Keratinocyte (primary cell): ENCODE measurements around the gene PWWP2B. TPM values are rescaled to one million over a fixed set of nuclear protein-coding genes. Genes with fewer than 3 reads are reported as not detected.

ENCODE experiments used
- DNase-seq: peaks from one replicate; pipeline ENCODE4 v3.0.0-alpha.2; 2011; ENCODE audit warnings: low read depth, missing footprints, low spot score
- FAIRE-seq: peaks from 2 replicates; lab custom pipeline; 2011; peaks lifted over from hg19 to GRCh38; lab: Jason Lieb, UNC
- H2AFZ ChIP-seq: 2 replicates; pipeline ENCODE4 v1.6.0; 2012; ENCODE audit warnings: low read length, control low read depth, inconsistent platforms; ENCODE audit not compliant: control insufficient read depth
- H3K27ac ChIP-seq: 2 replicates; pipeline ENCODE4 v1.5.1; 2011; ENCODE audit warnings: low read length; ENCODE audit not compliant: control insufficient read depth, insufficient read depth
- H3K27me3 ChIP-seq: 3 replicates; pipeline ENCODE4 v1.6.0; 2011; ENCODE audit warnings: low read length; ENCODE audit not compliant: control insufficient read depth, insufficient read depth; ENCODE audit errors: extremely low read depth
- H3K36me3 ChIP-seq, 2 experiments: 2 replicates in 1 of 2; 3 replicates in 1 of 2; pipeline ENCODE4 v1.5.1; 2011; ENCODE audit warnings: low read length in 2 of 2, mild to moderate bottlenecking in 1 of 2; ENCODE audit not compliant: control insufficient read depth in 2 of 2, insufficient read depth in 2 of 2; ENCODE audit errors: extremely low read depth in 1 of 2
- H3K4me1 ChIP-seq: 3 replicates; pipeline ENCODE4 v1.5.1; 2011; ENCODE audit warnings: low read length; ENCODE audit not compliant: control insufficient read depth, insufficient read depth; ENCODE audit errors: extremely low read depth
- H3K4me2 ChIP-seq: 3 replicates; pipeline ENCODE4 v1.6.0; 2011; ENCODE audit warnings: low read depth, low read length; ENCODE audit not compliant: control insufficient read depth, insufficient read depth; ENCODE audit errors: extremely low read depth
- H3K4me3 ChIP-seq, 3 experiments: fragments of 200-600 bp in 1 of 3; sonication (generic) in 1 of 3; 2 replicates in 2 of 3; 3 replicates in 1 of 3; pipeline ENCODE4 v1.5.1; 2011 to 2016; ENCODE audit warnings: low read length in 3 of 3, mild to moderate bottlenecking in 3 of 3, control low read depth in 2 of 3, inconsistent platforms in 1 of 3, low read depth in 1 of 3, mixed read lengths in 1 of 3, mixed run types in 1 of 3, moderate library complexity in 1 of 3; ENCODE audit not compliant: control insufficient read depth in 2 of 3, insufficient read depth in 2 of 3; ENCODE audit errors: extremely low read depth in 1 of 3
- H3K79me2 ChIP-seq: 2 replicates; pipeline ENCODE4 v1.6.0; 2012; ENCODE audit warnings: low read length; ENCODE audit not compliant: control insufficient read depth, insufficient read depth
- H3K9ac ChIP-seq: 3 replicates; pipeline ENCODE4 v1.6.0; 2011; ENCODE audit warnings: low read length; ENCODE audit not compliant: control insufficient read depth, insufficient read depth; ENCODE audit errors: extremely low read depth
- H3K9me1 ChIP-seq: 3 replicates; pipeline ENCODE4 v1.6.0; 2011; ENCODE audit warnings: low read length; ENCODE audit not compliant: control insufficient read depth, insufficient read depth; ENCODE audit errors: extremely low read depth
- H3K9me3 ChIP-seq: 2 replicates; pipeline ENCODE4 v1.5.1; 2012; ENCODE audit warnings: low read depth, low read length; ENCODE audit not compliant: control insufficient read depth
- H4K20me1 ChIP-seq: 3 replicates; pipeline ENCODE4 v1.6.0; 2011; ENCODE audit warnings: low read length; ENCODE audit not compliant: control insufficient read depth, insufficient read depth; ENCODE audit errors: extremely low read depth
- EZH2 ChIP-seq: IDR thresholded peaks from one replicate; pipeline ENCODE4 v1.6.1; 2012; ENCODE audit warnings: inconsistent platforms, mild to moderate bottlenecking, low read length, moderate library complexity
- dilution Hi-C: fragments of 300-500 bp; cut with MboI; formaldehyde crosslinking; loops from one replicate; pipeline ENCODE4 v1.7.0; 2020; ENCODE audit warnings: low sequenced_read_pairs; ENCODE audit not compliant: extremely low pct_ligation_motif_present
- polyA minus RNA-seq, 3 experiments: library from RNA; depleted of rRNA, polyadenylated mRNA; stranded (reverse); fragments of >200 nt; gene quantifications; 1 replicate in 1 of 3; 2 replicates in 1 of 3; 3 replicates in 1 of 3; pipeline ENCODE4 v1.2.3, GENCODE V29; 2011
- polyA plus RNA-seq, 5 experiments: library from polyadenylated mRNA; depleted of rRNA in 3 of 5; stranded (reverse) in 3 of 5; stranded (forward) in 1 of 5; unstranded in 1 of 5; fragments of >200 nt; gene quantifications; 1 replicate in 1 of 5; 2 replicates in 3 of 5; 3 replicates in 1 of 5; pipeline versions ENCODE4 v1.2.1 to v1.2.3, GENCODE V29; 2011 to 2012; ENCODE audit warnings: missing spikeins in 2 of 5, low read depth in 1 of 5, low replicate concordance in 1 of 5
- TF ChIP-seq, protein P1 (sequence below), 3 experiments: IDR thresholded peaks in 1 of 3; conservative IDR thresholded peaks in 1 of 3; optimal IDR thresholded peaks in 1 of 3; 2 replicates in 2 of 3; 3 replicates in 1 of 3; pipeline versions ENCODE3 to v1.5.1; 2011; ENCODE audit warnings: low read length in 3 of 3, mild to moderate bottlenecking in 3 of 3, moderate library complexity in 2 of 3, control low read depth in 1 of 3, inconsistent platforms in 1 of 3; ENCODE audit not compliant: insufficient read depth in 2 of 3; ENCODE audit errors: extremely low read depth in 1 of 3

PWWP2B gene
- polyA plus RNA-seq, result 3.1 to 6.5 TPM (median 3.8 TPM) in 3 replicates
- polyA plus RNA-seq (2011; ENCODE audit: low read depth), result 4.3 TPM
- polyA plus RNA-seq (2011; cell fraction: cytosol; rRNA removed), result 2.2 and 5.8 TPM in 2 replicates
- 6.3 and 9.1 TPM in 2 replicates for polyA plus RNA-seq (2011; cell fraction: nucleus; rRNA removed)
- polyA plus RNA-seq (2012; ENCODE audit: low replicate concordance), result 8.8 and 10.9 TPM in 2 replicates
- 1.8 to 2.5 TPM (median 2.1 TPM) in 3 replicates for polyA minus RNA-seq
- 20.3 TPM for polyA minus RNA-seq (2011; cell fraction: cytosol; rRNA and poly(A)+ RNA removed)
- 7.9 and 10.7 TPM in 2 replicates for polyA minus RNA-seq (2011; cell fraction: nucleus; rRNA and poly(A)+ RNA removed)

- Histone ChIP-seq H2AFZ (peak within 1 kb of the TSS; percentile 40), H3K9me3 (no peaks in the 10 kb centered on the region), H3K4me2 (peak within 1 kb of the TSS; percentile 90), H3K27me3 (no peaks in the 10 kb centered on the region), H3K79me2 (peaks cover 30% of the 10 kb centered on the region), H4K20me1 (peaks cover 3% of the 10 kb centered on the region), H3K9me1 (no peaks in the 10 kb centered on the region), H3K36me3 (peaks cover 0 to 3% of the 10 kb centered on the region in 2 experiments), H3K4me3 (peak within 1 kb of the TSS; percentile 40 to 80 (median 73)), H3K4me1 (peaks cover 9% of the 10 kb centered on the region), H3K9ac (peak within 1 kb of the TSS; percentile 84), H3K27ac (peak within 1 kb of the TSS; percentile 61)
- dilution Hi-C loops, result no loop called here
- no peak for FAIRE-seq
- TF ChIP-seq, protein P1, sequence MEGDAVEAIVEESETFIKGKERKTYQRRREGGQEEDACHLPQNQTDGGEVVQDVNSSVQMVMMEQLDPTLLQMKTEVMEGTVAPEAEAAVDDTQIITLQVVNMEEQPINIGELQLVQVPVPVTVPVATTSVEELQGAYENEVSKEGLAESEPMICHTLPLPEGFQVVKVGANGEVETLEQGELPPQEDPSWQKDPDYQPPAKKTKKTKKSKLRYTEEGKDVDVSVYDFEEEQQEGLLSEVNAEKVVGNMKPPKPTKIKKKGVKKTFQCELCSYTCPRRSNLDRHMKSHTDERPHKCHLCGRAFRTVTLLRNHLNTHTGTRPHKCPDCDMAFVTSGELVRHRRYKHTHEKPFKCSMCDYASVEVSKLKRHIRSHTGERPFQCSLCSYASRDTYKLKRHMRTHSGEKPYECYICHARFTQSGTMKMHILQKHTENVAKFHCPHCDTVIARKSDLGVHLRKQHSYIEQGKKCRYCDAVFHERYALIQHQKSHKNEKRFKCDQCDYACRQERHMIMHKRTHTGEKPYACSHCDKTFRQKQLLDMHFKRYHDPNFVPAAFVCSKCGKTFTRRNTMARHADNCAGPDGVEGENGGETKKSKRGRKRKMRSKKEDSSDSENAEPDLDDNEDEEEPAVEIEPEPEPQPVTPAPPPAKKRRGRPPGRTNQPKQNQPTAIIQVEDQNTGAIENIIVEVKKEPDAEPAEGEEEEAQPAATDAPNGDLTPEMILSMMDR (optimal IDR thresholded peaks at IDR 0.05 in 1 of 3, IDR thresholded peaks at IDR 0.05 in 1 of 3, conservative IDR thresholded peaks at IDR 0.05 in 1 of 3; ENCODE audit: extremely low read depth in 1 of 3, insufficient read depth in 2 of 3, low read length in 3 of 3), result no peak
- no peak for TF ChIP-seq EZH2
- DNase-seq, result no peak
These were observed at the start of gene PWWP2B for GRCh38 chr10:132397036-132397541. Gene PWWP2B, plus strand, starts transcription at chr10:132397200. Its CDS starts 27 bp downstream, at chr10:132397227.

GRCh38 chr10:132347211-132347930 lies 49.6 kb upstream of the PWWP2B start:
- H3K79me2 ChIP-seq, result no peaks in the 10 kb centered on the region
- no peak overlapping the region for H3K4me2 ChIP-seq
- H3K9me3 ChIP-seq, result no peaks in the 10 kb centered on the region
- H3K9ac ChIP-seq, result no peak overlapping the region
- peaks cover 0 to 1% of the 10 kb centered on the region in 2 experiments for H3K36me3 ChIP-seq
- dilution Hi-C loops, result no loop called here
- H2AFZ ChIP-seq, result no peak overlapping the region
- no peak for DNase-seq
- no peak for FAIRE-seq
- no peaks in the 10 kb centered on the region for H3K27me3 ChIP-seq
- H3K27ac ChIP-seq, result no peak overlapping the region
- H3K4me1 ChIP-seq, result no peaks in the 10 kb centered on the region
- H4K20me1 ChIP-seq, result no peaks in the 10 kb centered on the region
- no peak overlapping the region for H3K4me3 ChIP-seq
- no peaks in the 10 kb centered on the region for H3K9me1 ChIP-seq
- TF ChIP-seq EZH2, result no peak
- TF ChIP-seq, protein P1 (optimal IDR thresholded peaks at IDR 0.05 in 1 of 3, IDR thresholded peaks at IDR 0.05 in 1 of 3, conservative IDR thresholded peaks at IDR 0.05 in 1 of 3; ENCODE audit: extremely low read depth in 1 of 3, insufficient read depth in 2 of 3, low read length in 3 of 3), result no peak
